Uterus (tissue), 4 donors: ENCODE results near the gene FAM171A2. TPM values are rescaled to one million over a fixed set of nuclear protein-coding genes. Genes with fewer than 3 reads are reported as not detected.

ENCODE experiments used
- DNase-seq, 2 donors: peaks; one replicate each; pipeline ENCODE4 v3.0.0-alpha.2; 2019 to 2020
- H3K27ac ChIP-seq, 2 donors: fragments of 200-600 bp; sonication (generic); 1 replicate in 1 of 2; 2 replicates in 1 of 2; pipeline ENCODE4 v1.5.1; 2016 to 2018
- H3K27me3 ChIP-seq, 2 donors: fragments of 200-600 bp; sonication (generic); one replicate each; pipeline ENCODE4 v1.5.1; 2018 to 2019; ENCODE audit warnings: control low read depth in 1 of 2
- H3K36me3 ChIP-seq, 2 donors: fragments of 200-600 bp; sonication (generic); one replicate each; pipeline ENCODE4 v1.5.1; 2019; ENCODE audit warnings: control low read depth in 1 of 2
- H3K4me1 ChIP-seq, 2 donors: fragments of 200-600 bp; sonication (generic); one replicate each; pipeline ENCODE4 v1.5.1; 2018 to 2019; ENCODE audit warnings: control low read depth in 1 of 2
- H3K4me3 ChIP-seq, 2 donors: fragments of 200-600 bp; sonication (generic); 1 replicate in 1 of 2; 2 replicates in 1 of 2; pipeline ENCODE4 v1.5.1; 2018 to 2019; ENCODE audit warnings: mild to moderate bottlenecking in 1 of 2
- H3K9me3 ChIP-seq, 2 donors: fragments of 200-600 bp; sonication (generic); one replicate each; pipeline ENCODE4 v1.5.1; 2019; ENCODE audit warnings: control low read depth in 1 of 2
- POLR2A ChIP-seq, 2 donors: fragments of 450-650 bp; IDR thresholded peaks; one replicate each; pipeline ENCODE4 v1.6.1; 2016; ENCODE audit warnings: antibody characterized with exemption in 2 of 2, mild to moderate bottlenecking in 1 of 2, moderate library complexity in 1 of 2
- intact Hi-C: fragments of 100-400 bp; cut with DNase I; formaldehyde crosslinking; loops from one replicate; pipeline ENCODE4 v1.15.1; 2023; ENCODE audit warnings: low total_unique reads
- total RNA-seq, 4 donors: library from RNA; depleted of rRNA in 3 of 4; stranded (reverse); fragments of >200 nt in 3 of 4; gene quantifications; one replicate each; pipeline versions ENCODE4 v1.1.0 to v1.2.4, GENCODE V29; 2014 to 2023
- TF ChIP-seq, protein P1 (sequence below), 4 experiments: fragments of 200-600 bp in 2 of 4; fragments of 450-650 bp in 2 of 4; sonication (generic) in 2 of 4; IDR thresholded peaks; one replicate each; pipeline ENCODE4 v1.5.1; 2016 to 2019; ENCODE audit warnings: antibody characterized with exemption in 4 of 4, mild to moderate bottlenecking in 2 of 4, moderate library complexity in 1 of 4
- donor health status: DM: yes; HTN: yes; CAD: no.

FAM171A2 gene
- total RNA-seq, 4 donors from 2014 or later = 0.77 to 32.1 (median 14.2) TPM

DNA sequence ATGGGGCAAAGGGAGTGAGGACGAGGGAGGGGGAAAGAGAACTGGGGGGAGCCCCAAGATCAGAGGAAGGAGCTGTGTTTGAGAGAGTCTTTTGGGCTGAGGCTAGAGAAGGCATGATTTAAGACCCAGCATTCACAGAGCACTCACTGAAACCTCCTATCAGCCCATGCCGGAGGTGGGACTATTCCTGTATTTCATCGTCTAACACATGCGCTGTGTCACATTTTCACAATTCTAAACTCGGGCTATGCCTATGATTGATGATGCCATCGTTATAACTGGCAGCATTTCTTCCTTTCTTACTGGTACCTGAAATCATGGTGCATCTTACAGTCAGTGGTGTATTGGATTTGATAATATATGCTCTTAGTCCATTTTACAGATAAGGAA is 3.5 kb downstream of the FAM171A2 start:
- TF ChIP-seq, protein P1, sequence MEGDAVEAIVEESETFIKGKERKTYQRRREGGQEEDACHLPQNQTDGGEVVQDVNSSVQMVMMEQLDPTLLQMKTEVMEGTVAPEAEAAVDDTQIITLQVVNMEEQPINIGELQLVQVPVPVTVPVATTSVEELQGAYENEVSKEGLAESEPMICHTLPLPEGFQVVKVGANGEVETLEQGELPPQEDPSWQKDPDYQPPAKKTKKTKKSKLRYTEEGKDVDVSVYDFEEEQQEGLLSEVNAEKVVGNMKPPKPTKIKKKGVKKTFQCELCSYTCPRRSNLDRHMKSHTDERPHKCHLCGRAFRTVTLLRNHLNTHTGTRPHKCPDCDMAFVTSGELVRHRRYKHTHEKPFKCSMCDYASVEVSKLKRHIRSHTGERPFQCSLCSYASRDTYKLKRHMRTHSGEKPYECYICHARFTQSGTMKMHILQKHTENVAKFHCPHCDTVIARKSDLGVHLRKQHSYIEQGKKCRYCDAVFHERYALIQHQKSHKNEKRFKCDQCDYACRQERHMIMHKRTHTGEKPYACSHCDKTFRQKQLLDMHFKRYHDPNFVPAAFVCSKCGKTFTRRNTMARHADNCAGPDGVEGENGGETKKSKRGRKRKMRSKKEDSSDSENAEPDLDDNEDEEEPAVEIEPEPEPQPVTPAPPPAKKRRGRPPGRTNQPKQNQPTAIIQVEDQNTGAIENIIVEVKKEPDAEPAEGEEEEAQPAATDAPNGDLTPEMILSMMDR (IDR thresholded peaks at IDR 0.05) = no peak
- no peak for TF ChIP-seq POLR2A (IDR thresholded peaks at IDR 0.05)
- H3K27ac ChIP-seq = no peak overlapping the region
- no peaks in the 10 kb centered on the region for H3K36me3 ChIP-seq
- intact Hi-C loops = no loop called here
- H3K9me3 ChIP-seq = no peaks in the 10 kb centered on the region
- H3K27me3 ChIP-seq = no peaks in the 10 kb centered on the region
- peaks cover 4 to 7% of the 10 kb centered on the region in 2 donors for H3K4me1 ChIP-seq
- no peak overlapping the region for H3K4me3 ChIP-seq
- DNase-seq = no peak

DNA sequence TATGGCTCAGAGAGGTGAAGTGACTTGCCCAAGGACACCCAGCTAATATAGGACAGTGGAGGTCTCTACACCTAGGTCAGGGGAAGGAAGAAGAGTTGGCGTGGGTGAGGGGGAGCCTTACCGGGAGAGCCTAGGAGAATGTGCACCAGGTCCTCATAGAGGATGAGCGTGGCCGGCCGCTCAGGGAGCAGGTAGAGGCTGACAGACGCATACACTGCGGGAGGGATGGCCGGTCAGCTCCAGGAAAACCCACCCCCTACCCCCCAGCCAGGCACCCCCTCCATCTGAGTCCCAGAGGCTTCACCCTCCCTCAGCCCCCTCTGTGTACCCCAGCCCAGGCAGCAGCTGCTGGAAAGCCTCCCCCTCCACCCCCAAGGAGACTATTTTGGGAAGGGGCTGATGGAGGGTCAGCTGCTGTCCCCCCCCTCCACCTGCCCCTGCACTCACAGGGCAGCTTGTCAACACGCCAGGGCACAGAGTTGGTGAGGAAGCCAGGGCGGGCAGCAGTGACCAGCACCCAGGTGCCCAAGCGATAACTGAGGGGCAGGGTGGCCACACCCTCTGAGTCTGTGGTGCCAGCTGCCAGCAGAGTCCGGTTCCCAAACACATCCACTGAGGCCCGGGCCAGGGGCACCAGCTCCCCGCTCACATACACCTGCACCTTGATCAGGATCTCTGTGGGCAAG is 4.1 kb downstream of the FAM171A2 start:
- intact Hi-C loops = no loop called here

DNA sequence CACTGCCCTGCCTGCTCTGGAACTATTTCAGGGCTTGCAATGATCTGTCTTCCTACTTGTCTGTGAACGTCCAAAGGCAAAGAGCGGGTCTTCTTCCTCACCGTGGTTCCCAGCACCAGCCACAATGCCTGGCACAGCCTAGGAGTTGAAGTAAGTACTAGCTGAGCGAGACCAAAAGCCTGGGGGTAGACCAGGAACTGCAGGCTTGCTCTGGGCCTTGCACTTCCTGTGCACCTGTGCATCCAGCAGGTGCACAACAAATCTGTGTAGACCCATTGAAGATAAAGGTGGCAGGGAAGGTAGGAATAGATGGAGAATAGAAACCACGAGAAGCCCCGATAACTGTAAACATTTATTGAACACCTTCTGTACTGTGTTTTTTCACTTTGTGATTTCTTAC is 4.6 kb downstream of the FAM171A2 start:
- no peak for DNase-seq
- H3K9me3 ChIP-seq = no peaks in the 10 kb centered on the region
- TF ChIP-seq POLR2A (IDR thresholded peaks at IDR 0.05) = no peak
- TF ChIP-seq, protein P1 (IDR thresholded peaks at IDR 0.05) = no peak
- H3K27me3 ChIP-seq = no peaks in the 10 kb centered on the region
- H3K4me1 ChIP-seq = peaks cover 4 to 7% of the 10 kb centered on the region in 2 donors
- H3K27ac ChIP-seq = no peak overlapping the region
- no peaks in the 10 kb centered on the region for H3K36me3 ChIP-seq
- no peak overlapping the region for H3K4me3 ChIP-seq
- intact Hi-C loops = no loop called here

More for the DNA sequence above, 4.1 kb downstream of the FAM171A2 start:
- Histone ChIP-seq H3K4me1 (peaks cover 4 to 7% of the 10 kb centered on the region in 2 donors), H3K36me3 (no peaks in the 10 kb centered on the region), H3K4me3 (no peak overlapping the region), H3K27me3 (no peaks in the 10 kb centered on the region), H3K27ac (no peak overlapping the region), H3K9me3 (no peaks in the 10 kb centered on the region)
- TF ChIP-seq, protein P1 (IDR thresholded peaks at IDR 0.05) = no peak
- no peak for TF ChIP-seq POLR2A (IDR thresholded peaks at IDR 0.05)
- DNase-seq = no peak

DNA sequence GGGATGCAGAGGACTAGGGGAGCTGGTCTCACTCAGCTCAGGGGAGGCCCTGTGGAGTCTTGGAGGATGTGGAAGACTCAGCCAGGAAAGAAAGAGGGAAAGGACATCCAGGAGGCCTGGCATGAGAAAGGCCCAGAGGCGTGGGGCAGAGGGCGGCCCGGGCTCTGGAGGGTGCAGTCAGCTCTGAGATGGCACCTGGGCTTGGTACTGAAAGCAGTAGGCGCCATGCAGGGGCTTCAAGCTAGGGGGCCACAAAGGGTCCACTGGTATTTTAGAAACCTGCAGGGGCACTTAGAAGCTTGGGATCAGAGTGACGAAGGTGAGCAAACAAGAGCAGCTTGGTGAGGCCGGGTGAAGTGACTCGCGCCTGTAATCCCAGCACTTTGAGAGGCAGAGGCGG is 5.6 kb downstream of the FAM171A2 start:
- DNase-seq = no peak
- Histone ChIP-seq H3K9me3 (no peaks in the 10 kb centered on the region), H3K4me1 (peaks cover 4 to 7% of the 10 kb centered on the region in 2 donors), H3K27ac (no peak overlapping the region), H3K36me3 (no peaks in the 10 kb centered on the region), H3K4me3 (no peak overlapping the region), H3K27me3 (no peaks in the 10 kb centered on the region)
- intact Hi-C loops = no loop called here
- no peak for TF ChIP-seq POLR2A (IDR thresholded peaks at IDR 0.05)
- TF ChIP-seq, protein P1 (IDR thresholded peaks at IDR 0.05) = no peak

DNA sequence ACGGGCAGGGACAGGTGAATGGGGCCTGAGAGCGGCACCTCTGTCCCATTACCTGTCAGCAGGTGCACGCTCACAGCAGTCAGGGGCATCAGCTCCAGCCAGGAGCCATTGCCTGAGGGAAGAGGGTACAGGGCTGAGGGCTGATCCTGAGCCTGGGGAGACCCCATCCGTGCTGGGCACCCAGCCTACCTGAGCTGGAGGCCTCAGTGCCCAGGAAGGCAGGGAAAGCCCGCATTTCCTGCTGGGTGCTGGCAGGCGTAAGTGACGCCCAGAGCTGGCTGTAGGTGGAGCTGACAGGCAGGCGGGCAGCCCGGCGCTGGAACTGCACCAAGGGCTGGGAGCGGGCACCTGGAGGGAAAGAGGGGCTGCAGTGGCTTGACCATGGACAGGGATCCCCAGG is 7.4 kb downstream of the FAM171A2 start:
- intact Hi-C loops = no loop called here
- no peak for DNase-seq
- Histone ChIP-seq H3K27me3 (no peaks in the 10 kb centered on the region), H3K36me3 (no peaks in the 10 kb centered on the region), H3K4me3 (no peak overlapping the region), H3K27ac (no peak overlapping the region), H3K9me3 (no peaks in the 10 kb centered on the region), H3K4me1 (peaks cover 0 to 4% of the 10 kb centered on the region in 2 donors)
- TF ChIP-seq, protein P1 (IDR thresholded peaks at IDR 0.05) = no peak
- no peak for TF ChIP-seq POLR2A (IDR thresholded peaks at IDR 0.05)
